Endothelial cell of umbilical vein (primary cell): Measurements from ENCODE around the gene TMEM145. TPM values are rescaled to one million over a fixed set of nuclear protein-coding genes. Genes with fewer than 3 reads are reported as not detected.
A peak's percentile ranks its signal among the peaks of the same experiment; 100 is the strongest.

ENCODE experiments used
- BruUV-seq: library from RNA; stranded (reverse); fragments of 400-500 nt; replicated peaks from 2 replicates; lab custom pipeline; 2021; lab: Mats Ljungman, UMichigan
- CTCF ChIA-PET: fragments of 300-600, 350-600 bp; sonication (Branson Sonifier 250); formaldehyde crosslinking; loops from one replicate; lab custom pipeline; 2021; ENCODE audit warnings: antibody characterized with exemption, inconsistent platforms; lab: Charles Lee
- POLR2A ChIA-PET: fragments of 300-600, 350-600 bp; sonication (Branson Sonifier 250); formaldehyde crosslinking; loops from one replicate; lab custom pipeline; 2021; ENCODE audit warnings: antibody characterized with exemption, inconsistent platforms; lab: Charles Lee
- DNase-seq: peaks from one replicate; pipeline ENCODE4 v3.0.0-alpha.2; 2011; ENCODE audit warnings: low read depth, low spot score
- FAIRE-seq: peaks from 2 replicates; lab custom pipeline; 2011; peaks lifted over from hg19 to GRCh38; lab: Jason Lieb, UNC
- H2AFZ ChIP-seq: 2 replicates; pipeline ENCODE4 v1.6.0; 2012; ENCODE audit warnings: low read depth, low read length, control low read depth, inconsistent platforms
- H3K27ac ChIP-seq: 2 replicates; pipeline ENCODE4 v1.5.1; 2011; ENCODE audit warnings: low read depth, mild to moderate bottlenecking, control low read depth, low read length, moderate library complexity; ENCODE audit not compliant: insufficient read depth
- H3K27me3 ChIP-seq, 2 experiments: 2 replicates each; pipeline versions ENCODE4 v1.6.0 to v1.6.1; 2011; ENCODE audit warnings: low read length in 2 of 2, mixed read lengths in 1 of 2; ENCODE audit not compliant: control insufficient read depth in 2 of 2, insufficient read depth in 2 of 2
- H3K36me3 ChIP-seq, 2 experiments: 2 replicates in 1 of 2; 3 replicates in 1 of 2; pipeline ENCODE4 v1.5.1; 2011; ENCODE audit warnings: low read length in 2 of 2, mild to moderate bottlenecking in 1 of 2, moderate library complexity in 1 of 2; ENCODE audit not compliant: control insufficient read depth in 2 of 2, insufficient read depth in 2 of 2; ENCODE audit errors: extremely low read depth in 1 of 2
- H3K4me1 ChIP-seq: 3 replicates; pipeline ENCODE4 v1.5.1; 2011; ENCODE audit warnings: mild to moderate bottlenecking, low read length; ENCODE audit not compliant: control insufficient read depth, insufficient read depth; ENCODE audit errors: extremely low read depth
- H3K4me2 ChIP-seq: 2 replicates; pipeline ENCODE4 v1.6.1; 2011; ENCODE audit warnings: low read length, control low read depth, mixed read lengths; ENCODE audit not compliant: insufficient read depth
- H3K4me3 ChIP-seq, 3 experiments: fragments of 200-600 bp in 1 of 3; sonication (generic), shearing (Covaris generic) in 1 of 3; replicated peaks in 1 of 3; 2 replicates each; pipeline ENCODE4 v1.5.1; 2011 to 2016; ENCODE audit warnings: control low read depth in 3 of 3, low read length in 3 of 3, mild to moderate bottlenecking in 2 of 3, inconsistent platforms in 1 of 3, low read depth in 1 of 3, moderate library complexity in 1 of 3; ENCODE audit not compliant: insufficient read depth in 1 of 3
- H3K79me2 ChIP-seq: 2 replicates; pipeline ENCODE4 v1.6.0; 2012; ENCODE audit warnings: low read length, inconsistent platforms; ENCODE audit not compliant: control insufficient read depth, insufficient read depth
- H3K9ac ChIP-seq: replicated peaks from 2 replicates; pipeline ENCODE3; 2011; ENCODE audit warnings: low read length, control low read depth; ENCODE audit not compliant: insufficient read depth; ENCODE audit errors: extremely low read depth
- H3K9me1 ChIP-seq: replicated peaks from 3 replicates; pipeline ENCODE4 v1.6.0; 2011; ENCODE audit warnings: mild to moderate bottlenecking, low read length; ENCODE audit not compliant: control insufficient read depth, insufficient read depth; ENCODE audit errors: extremely low read depth
- H3K9me3 ChIP-seq: replicated peaks from 2 replicates; pipeline ENCODE4 v1.5.1; 2012; ENCODE audit warnings: low read length, inconsistent platforms; ENCODE audit not compliant: control insufficient read depth, insufficient read depth
- H4K20me1 ChIP-seq: replicated peaks from 2 replicates; pipeline ENCODE3; 2011; ENCODE audit warnings: mild to moderate bottlenecking, low read length; ENCODE audit not compliant: control insufficient read depth, insufficient read depth; ENCODE audit errors: extremely low read depth
- EZH2 ChIP-seq: IDR thresholded peaks from 2 replicates; pipeline ENCODE4 v1.6.1; 2012; ENCODE audit warnings: borderline replicate concordance, low read depth, mild to moderate bottlenecking, moderate library complexity, low read length, inconsistent platforms; ENCODE audit not compliant: severe bottlenecking
- JUN ChIP-seq: IDR thresholded peaks from 2 replicates; pipeline ENCODE4 v1.6.1; 2011; ENCODE audit warnings: borderline replicate concordance, low read depth; ENCODE audit not compliant: insufficient read length, insufficient read depth
- MAX ChIP-seq: IDR thresholded peaks from 2 replicates; pipeline ENCODE4 v1.6.1; 2011; ENCODE audit not compliant: insufficient read depth, insufficient read length
- MYC ChIP-seq: IDR thresholded peaks from one replicate; pipeline ENCODE4 v1.6.1; 2011; ENCODE audit warnings: mild to moderate bottlenecking, low read depth, low read length
- POLR2A ChIP-seq: IDR thresholded peaks from 2 replicates; pipeline ENCODE4 v1.6.1; 2012; ENCODE audit warnings: low read depth, mild to moderate bottlenecking, control low read depth, low read length
- POLR2AphosphoS5 ChIP-seq: IDR thresholded peaks from 2 replicates; pipeline ENCODE4 v1.6.1; 2012; ENCODE audit warnings: low read depth, mild to moderate bottlenecking, control low read depth, low read length, moderate library complexity; ENCODE audit not compliant: insufficient read depth
- dilution Hi-C: fragments of 300-500 bp; cut with MboI; formaldehyde crosslinking; loops from one replicate; pipeline ENCODE4 v1.15.0; 2019; ENCODE audit warnings: low sequenced_read_pairs; ENCODE audit not compliant: extremely low pct_ligation_motif_present
- intact Hi-C: fragments of 100-400 bp; cut with micrococcal nuclease; formaldehyde crosslinking; loops from one replicate; pipeline ENCODE4 v1.10.0; 2022
- polyA plus RNA-seq, 4 experiments: library from polyadenylated mRNA; depleted of rRNA in 3 of 4; stranded (reverse) in 3 of 4; unstranded in 1 of 4; fragments of >200 nt; gene quantifications; 2 replicates each; pipeline versions ENCODE4 v1.2.1 to v1.2.3, GENCODE V29; 2011 to 2012; ENCODE audit warnings: missing spikeins in 1 of 4
- total RNA-seq: library from RNA; stranded (reverse); gene quantifications from 2 replicates; pipeline ENCODE4 v1.2.3, GENCODE V29; 2021

TMEM145 gene
- total and polyA plus RNA-seq, 2 donors (not counting 3 experiments of a cell fraction or from before 2014, with no cell fraction given): not detected

DNA sequence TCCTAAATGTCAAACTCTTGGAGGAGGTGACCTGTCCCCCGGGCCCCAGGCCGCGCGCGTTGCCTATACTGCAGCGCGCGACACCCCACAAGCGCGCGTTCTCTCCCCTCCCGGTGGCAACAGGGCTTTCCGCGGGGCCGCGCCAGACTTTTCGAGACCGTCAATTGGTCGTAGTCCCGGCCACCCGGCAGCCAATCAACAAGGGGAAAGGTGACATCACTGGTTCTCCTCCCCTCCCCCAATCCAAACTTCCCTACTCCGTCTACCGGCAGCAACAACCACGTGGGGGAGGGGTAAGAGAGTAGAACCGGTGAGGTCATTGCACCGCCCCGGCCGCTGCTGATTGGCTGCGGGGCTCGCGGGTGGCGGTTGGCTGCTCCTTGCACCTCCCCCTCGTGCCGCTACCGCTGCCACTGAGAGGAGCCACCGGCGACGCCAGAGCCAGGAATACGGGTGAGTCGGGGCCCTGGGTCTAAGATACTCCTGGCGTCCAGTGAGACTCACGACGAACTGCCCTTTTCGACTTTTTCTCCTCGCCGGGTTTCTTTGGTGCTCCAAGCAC is 44.9 kb upstream of the TMEM145 start:
- Histone ChIP-seq H3K9me1 (no peaks in the 10 kb centered on the region), H3K27me3 (no peaks in the 10 kb centered on the region), H3K4me3 (peak overlapping the region; percentile 49 to 64 (median 57)), H3K4me2 (peak overlapping the region; percentile 96), H2AFZ (peak overlapping the region; percentile 97), H3K79me2 (peaks cover 26% of the 10 kb centered on the region), H4K20me1 (no peaks in the 10 kb centered on the region), H3K4me1 (peaks cover 22% of the 10 kb centered on the region), H3K27ac (peak overlapping the region; percentile 87), H3K9ac (peak overlapping the region; percentile 84), H3K36me3 (peaks cover 4 to 13% of the 10 kb centered on the region in 2 experiments), H3K9me3 (no peaks in the 10 kb centered on the region)
- ChIA-PET CTCF (interaction anchor here (1.0 to 1.6 kb wide), 4 partner anchors 12 to 24 kb away, joined by 3 to 10 read pairs (median 6); no protein-coding TSS in a partner anchor), POLR2A (no interaction called here)
- FAIRE-seq: no peak
- DNase-seq: peak; percentile 99
- TF ChIP-seq POLR2A (peak; percentile 25), JUN (peak; percentile 88), MYC (no peak), MAX (peak; percentile 84), EZH2 (no peak), POLR2AphosphoS5 (peak; percentile 62)
- dilution Hi-C loops: no loop called here
- no TSS peak for BruUV-seq
- intact Hi-C loops: loop anchor here (1.0 kb wide), 4 partner anchors 12 to 34 kb away; partner anchors contain the start of genes ERF, GSK3A, PAFAH1B3 and PRR19
